Ovary (tissue), 9 donors: ENCODE measurements around the gene ZC3HAV1. TPM values are rescaled to one million over a fixed set of nuclear protein-coding genes. Genes with fewer than 3 reads are reported as not detected.

ENCODE experiments used
- DNase-seq, 5 donors: peaks; one replicate each; pipeline ENCODE4 v3.0.0-alpha.2; 2019 to 2020
- H3K27ac ChIP-seq, 2 donors: fragments of 200-600 bp; one replicate each; pipeline versions ENCODE4 v1.5.1 to v1.8.0; 2019 to 2022
- H3K27me3 ChIP-seq: fragments of 200-600 bp; one replicate; pipeline ENCODE4 v1.8.0; 2022
- H3K36me3 ChIP-seq: fragments of 200-600 bp; sonication (generic); one replicate; pipeline ENCODE4 v1.5.1; 2019
- H3K4me1 ChIP-seq: one replicate; pipeline ENCODE4 v1.8.1; 2013; ENCODE audit warnings: mild to moderate bottlenecking, moderate library complexity; ENCODE audit not compliant: insufficient read depth
- H3K4me3 ChIP-seq: fragments of 200-600 bp; sonication (generic); one replicate; pipeline ENCODE4 v1.5.1; 2017
- H3K9me3 ChIP-seq, 2 donors: fragments of 200-600 bp in 1 of 2; sonication (generic) in 1 of 2; one replicate each; pipeline versions ENCODE4 v1.5.1 to v1.8.1; 2013 to 2019; ENCODE audit warnings: mild to moderate bottlenecking in 1 of 2, moderate library complexity in 1 of 2
- EP300 ChIP-seq: sonication (generic); formaldehyde crosslinking; IDR thresholded peaks from one replicate; pipeline ENCODE4 v1.6.1; 2017; ENCODE audit warnings: antibody characterized with exemption
- POLR2A ChIP-seq: fragments of 450-650 bp; IDR thresholded peaks from one replicate; pipeline ENCODE4 v1.6.1; 2017; ENCODE audit warnings: antibody characterized with exemption, mild to moderate bottlenecking, moderate library complexity
- WGBS, 3 donors: extraction: QIAGEN DNeasy Blood & Tissue Kit in 1 of 3; methylation state at CpG; one replicate each; pipeline versions ENCODE4 v1.1.5 to v1.1.7; 2013 to 2017; 5-methylcytosine and 5-hydroxymethylcytosine counted together
- intact Hi-C, 4 donors: fragments of 100-400 bp; cut with DNase I; formaldehyde crosslinking; loops; one replicate each; pipeline versions ENCODE4 v1.11.0 to v1.15.1; 2022 to 2023
- polyA plus RNA-seq, 2 donors: library from polyadenylated mRNA; stranded (reverse); fragments of 200-250 nt in 1 of 2; fragments of 350-450 nt in 1 of 2; fragmentation: Illumina TruSeq in 1 of 2; extraction: RNeasy Lipid Tissue Mini Kit (QIAGEN cat#74804) in 1 of 2; gene quantifications; one replicate each; pipeline ENCODE4 v1.2.3, GENCODE V29; 2013 to 2014
- total RNA-seq, 7 donors: library from RNA; depleted of rRNA in 2 of 7; stranded (reverse); fragments of >200 nt in 2 of 7; fragmentation: NEBNext Ultra II Directional in 3 of 7; extraction: Animal tissue kit (Norgen Biotek cat#: 25700) in 3 of 7; gene quantifications; one replicate each; pipeline versions ENCODE4 v1.1.0 to v1.2.4, GENCODE V29; 2016 to 2023
- TF ChIP-seq, protein P1 (sequence below), 3 donors: fragments of 450-650 bp in 2 of 3; fragments of 200-600 bp in 1 of 3; IDR thresholded peaks; one replicate each; pipeline versions ENCODE4 v1.5.1 to v1.8.0; 2016 to 2022; ENCODE audit warnings: antibody characterized with exemption in 3 of 3, mild to moderate bottlenecking in 1 of 3
- donor health status: DM: no; HTN: no; CAD: no; lungs with moderate emphysema.
- donor health status: DM: no; HTN: no; CAD: no.
- donor health status: Bipolar disorder and iron deficiency.
- donor health status: DM: yes; HTN: yes; CAD: no.
- donor health status: DM: no; HTN: no; CAD: no.
- donor health status: DM: yes; HTN: yes; CAD: no.

ZC3HAV1 gene
- total and polyA plus RNA-seq, 9 donors: 8.5 to 47.6 (median 25.0) TPM

DNA sequence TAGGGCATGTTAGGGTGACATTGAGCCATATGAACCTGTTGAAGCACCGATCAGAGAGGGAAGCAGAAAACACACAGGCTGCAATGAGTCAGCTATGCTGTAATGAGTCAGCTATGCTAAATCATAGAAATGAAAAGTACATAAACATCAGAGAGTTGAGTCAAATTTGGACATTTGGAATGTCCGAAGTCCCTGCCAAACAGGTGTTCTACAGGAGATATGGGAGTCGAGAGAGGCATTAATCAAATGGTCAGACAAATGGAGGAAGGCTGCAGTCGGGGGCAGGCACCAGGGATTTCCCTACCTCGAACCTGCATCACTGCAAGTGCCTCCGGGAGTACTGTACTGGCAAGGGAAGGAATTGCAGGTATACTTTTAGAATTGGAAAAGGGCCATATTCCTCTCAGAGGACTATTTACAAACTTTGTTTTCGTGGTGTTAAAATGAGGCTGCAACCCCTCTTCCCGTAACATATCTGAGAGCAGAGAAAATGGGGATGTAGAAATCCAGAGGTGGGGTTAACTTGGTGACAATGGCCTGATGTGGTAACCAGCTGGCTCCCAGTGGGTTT, 8.8 kb upstream of the ZC3HAV1 start:
- Histone ChIP-seq H3K4me1 (no peaks in the 10 kb centered on the region), H3K4me3 (no peak overlapping the region), H3K36me3 (no peaks in the 10 kb centered on the region), H3K27me3 (no peaks in the 10 kb centered on the region), H3K9me3 (no peaks in the 10 kb centered on the region), H3K27ac (no peak overlapping the region)
- WGBS, 3 donors: 20 to 28% (median 23%) methylated on average over 8 of the region's 8 CpGs
- intact Hi-C loops: no loop called here
- DNase-seq: no peak
- TF ChIP-seq POLR2A: no peak
- TF ChIP-seq, protein P1, sequence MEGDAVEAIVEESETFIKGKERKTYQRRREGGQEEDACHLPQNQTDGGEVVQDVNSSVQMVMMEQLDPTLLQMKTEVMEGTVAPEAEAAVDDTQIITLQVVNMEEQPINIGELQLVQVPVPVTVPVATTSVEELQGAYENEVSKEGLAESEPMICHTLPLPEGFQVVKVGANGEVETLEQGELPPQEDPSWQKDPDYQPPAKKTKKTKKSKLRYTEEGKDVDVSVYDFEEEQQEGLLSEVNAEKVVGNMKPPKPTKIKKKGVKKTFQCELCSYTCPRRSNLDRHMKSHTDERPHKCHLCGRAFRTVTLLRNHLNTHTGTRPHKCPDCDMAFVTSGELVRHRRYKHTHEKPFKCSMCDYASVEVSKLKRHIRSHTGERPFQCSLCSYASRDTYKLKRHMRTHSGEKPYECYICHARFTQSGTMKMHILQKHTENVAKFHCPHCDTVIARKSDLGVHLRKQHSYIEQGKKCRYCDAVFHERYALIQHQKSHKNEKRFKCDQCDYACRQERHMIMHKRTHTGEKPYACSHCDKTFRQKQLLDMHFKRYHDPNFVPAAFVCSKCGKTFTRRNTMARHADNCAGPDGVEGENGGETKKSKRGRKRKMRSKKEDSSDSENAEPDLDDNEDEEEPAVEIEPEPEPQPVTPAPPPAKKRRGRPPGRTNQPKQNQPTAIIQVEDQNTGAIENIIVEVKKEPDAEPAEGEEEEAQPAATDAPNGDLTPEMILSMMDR (IDR thresholded peaks at IDR 0.05): no peak
- TF ChIP-seq EP300: no peak

DNA sequence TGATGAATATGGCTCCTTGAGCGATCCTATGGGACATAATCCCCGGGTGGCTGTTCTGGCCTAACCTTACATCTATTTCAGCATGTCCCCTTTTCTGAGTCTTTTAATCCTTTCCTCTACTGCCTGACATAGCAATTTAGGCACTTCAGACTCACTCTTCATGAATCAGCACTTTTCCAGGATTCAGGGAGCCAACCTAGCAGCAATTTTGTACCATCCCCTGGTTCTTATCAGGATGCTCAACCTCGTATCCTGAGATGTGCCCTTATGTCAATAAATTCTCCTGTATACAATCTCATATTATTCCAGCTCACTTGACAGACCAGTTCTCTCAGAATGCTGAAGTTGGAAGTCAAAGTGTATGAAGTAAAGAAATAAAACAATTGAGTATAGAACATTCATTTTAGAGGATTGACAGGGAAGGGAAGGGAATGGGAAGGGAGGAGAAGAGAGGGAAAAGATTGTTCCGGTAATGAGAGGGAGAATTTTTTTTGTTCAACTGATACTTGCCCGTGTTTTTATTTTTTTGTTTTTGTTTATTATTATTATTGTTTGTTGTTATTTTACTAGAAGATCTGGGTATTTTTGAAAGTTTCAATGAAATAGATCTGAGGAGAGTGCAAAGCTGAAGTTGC, 8.2 kb upstream of the ZC3HAV1 start:
- Histone ChIP-seq H3K4me1 (no peaks in the 10 kb centered on the region), H3K4me3 (no peak overlapping the region), H3K27me3 (no peaks in the 10 kb centered on the region), H3K9me3 (no peaks in the 10 kb centered on the region), H3K27ac (no peak overlapping the region), H3K36me3 (no peaks in the 10 kb centered on the region)
- intact Hi-C loops: no loop called here
- no peak for DNase-seq
- TF ChIP-seq POLR2A (no peak), EP300 (no peak)
- TF ChIP-seq, protein P1 (IDR thresholded peaks at IDR 0.05): no peak
- 68 to 79% (median 77%) methylated on average over 5 of the region's 5 CpGs for WGBS, 3 donors

DNA sequence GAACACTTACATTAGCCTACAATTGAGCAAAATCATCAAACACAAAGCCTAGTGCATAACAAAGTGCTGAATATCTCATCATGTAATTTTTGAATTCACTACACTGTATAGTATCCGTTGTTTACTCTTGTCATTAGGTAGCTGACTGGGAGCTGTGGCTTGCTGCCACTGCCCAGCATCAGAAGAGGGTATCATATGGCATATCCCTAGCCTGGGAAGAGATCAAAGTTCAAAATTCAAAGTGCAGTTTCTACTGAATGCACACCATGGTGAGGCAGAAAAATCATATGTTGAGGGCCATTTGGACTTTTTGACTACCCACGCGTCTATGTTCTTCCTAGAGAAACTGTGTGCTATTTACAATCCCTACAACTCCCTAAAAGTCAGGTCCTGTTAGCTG, 7.5 kb upstream of the ZC3HAV1 start:
- Histone ChIP-seq H3K4me3 (no peak overlapping the region), H3K4me1 (no peaks in the 10 kb centered on the region), H3K27ac (no peak overlapping the region), H3K27me3 (no peaks in the 10 kb centered on the region), H3K36me3 (no peaks in the 10 kb centered on the region), H3K9me3 (no peaks in the 10 kb centered on the region)
- TF ChIP-seq EP300 (no peak), POLR2A (no peak)
- TF ChIP-seq, protein P1 (IDR thresholded peaks at IDR 0.05): no peak
- no peak for DNase-seq
- intact Hi-C loops: no loop called here
- whole genome bisulfite sequencing, 3 donors: 85 to 93% (median 91%) methylated on average over 3 of the region's 3 CpGs

DNA sequence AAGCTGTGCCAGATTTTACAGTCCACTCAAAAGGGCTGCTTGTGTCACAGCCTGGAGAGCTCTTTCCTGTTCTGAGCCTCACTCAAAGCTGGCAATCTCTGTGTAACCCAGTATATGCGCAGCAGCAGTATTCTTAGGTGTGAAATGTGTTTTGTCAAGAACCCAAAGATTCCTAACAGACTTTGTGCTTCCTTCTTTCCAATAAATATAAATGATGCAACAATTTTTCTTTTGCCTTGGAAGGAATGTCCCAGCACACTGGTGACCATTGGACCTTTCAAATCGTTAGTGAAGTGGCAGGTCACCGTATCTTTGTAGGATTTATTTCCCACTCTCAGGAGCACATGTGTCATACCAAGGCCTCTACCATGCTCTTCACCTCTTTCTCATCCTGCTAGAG, 5.6 kb upstream of the ZC3HAV1 start:
- DNase-seq: no peak
- TF ChIP-seq EP300 (no peak), POLR2A (no peak)
- TF ChIP-seq, protein P1 (IDR thresholded peaks at IDR 0.05): no peak
- no peaks in the 10 kb centered on the region for H3K9me3 ChIP-seq
- H3K27me3 ChIP-seq: no peaks in the 10 kb centered on the region
- H3K4me3 ChIP-seq: no peak overlapping the region
- no peaks in the 10 kb centered on the region for H3K4me1 ChIP-seq
- intact Hi-C loops: no loop called here
- no peaks in the 10 kb centered on the region for H3K36me3 ChIP-seq
- 89 to 94% (median 91%) methylated on average over 3 of the region's 3 CpGs for WGBS, 3 donors
- no peak overlapping the region for H3K27ac ChIP-seq
